ENCODE measurements around the gene AGAP2.

DNA sequence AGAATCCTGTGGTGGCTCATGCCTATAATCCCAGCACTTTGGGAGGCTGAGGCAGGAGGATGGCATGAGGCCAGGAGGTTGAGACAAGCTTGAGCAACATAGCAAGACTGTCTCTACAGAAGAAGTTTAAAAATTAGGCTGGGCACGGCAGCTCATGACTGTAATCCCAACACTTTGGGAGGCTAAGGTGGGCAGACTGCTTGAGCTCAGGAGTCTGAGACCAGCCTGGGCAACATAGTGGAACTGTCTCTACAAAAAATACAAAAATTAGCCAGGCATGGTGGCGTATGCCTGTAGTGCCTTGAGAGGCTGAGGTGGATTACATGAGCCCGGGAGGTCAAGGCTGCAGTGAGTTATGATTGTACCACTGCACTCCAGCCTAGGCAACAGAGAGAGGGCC is 29.3 kb upstream of the AGAP2 start:
- no peak for TF ChIP-seq POLR2A (IDR thresholded peaks at IDR 0.05; ENCODE audit: control extremely low read depth in 1 of 2, low read depth in 2 of 2, low read length in 2 of 2)
- TF ChIP-seq ZNF274 (IDR thresholded peaks at IDR 0.05; ENCODE audit: borderline replicate concordance, extremely low read depth, low read length), result no peak
- TF ChIP-seq EGR1 (IDR thresholded peaks at IDR 0.05; ENCODE audit: borderline replicate concordance, low read depth, low read length), result no peak
- TF ChIP-seq, protein P1, sequence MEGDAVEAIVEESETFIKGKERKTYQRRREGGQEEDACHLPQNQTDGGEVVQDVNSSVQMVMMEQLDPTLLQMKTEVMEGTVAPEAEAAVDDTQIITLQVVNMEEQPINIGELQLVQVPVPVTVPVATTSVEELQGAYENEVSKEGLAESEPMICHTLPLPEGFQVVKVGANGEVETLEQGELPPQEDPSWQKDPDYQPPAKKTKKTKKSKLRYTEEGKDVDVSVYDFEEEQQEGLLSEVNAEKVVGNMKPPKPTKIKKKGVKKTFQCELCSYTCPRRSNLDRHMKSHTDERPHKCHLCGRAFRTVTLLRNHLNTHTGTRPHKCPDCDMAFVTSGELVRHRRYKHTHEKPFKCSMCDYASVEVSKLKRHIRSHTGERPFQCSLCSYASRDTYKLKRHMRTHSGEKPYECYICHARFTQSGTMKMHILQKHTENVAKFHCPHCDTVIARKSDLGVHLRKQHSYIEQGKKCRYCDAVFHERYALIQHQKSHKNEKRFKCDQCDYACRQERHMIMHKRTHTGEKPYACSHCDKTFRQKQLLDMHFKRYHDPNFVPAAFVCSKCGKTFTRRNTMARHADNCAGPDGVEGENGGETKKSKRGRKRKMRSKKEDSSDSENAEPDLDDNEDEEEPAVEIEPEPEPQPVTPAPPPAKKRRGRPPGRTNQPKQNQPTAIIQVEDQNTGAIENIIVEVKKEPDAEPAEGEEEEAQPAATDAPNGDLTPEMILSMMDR (IDR thresholded peaks at IDR 0.05; ENCODE audit: control extremely low read depth in 1 of 3, insufficient read depth in 1 of 3, low read depth in 1 of 3, low read length in 3 of 3), result no peak
- TF ChIP-seq YY1 (IDR thresholded peaks at IDR 0.05; ENCODE audit: low read depth, low read length), result no peak
- no peak for TF ChIP-seq EZH2 (IDR thresholded peaks at IDR 0.05; ENCODE audit: low read depth, low read length, severe bottlenecking)
- TF ChIP-seq SP1 (IDR thresholded peaks at IDR 0.05; ENCODE audit: low read depth, low read length), result no peak
- no peak for TF ChIP-seq EP300 (IDR thresholded peaks at IDR 0.05; ENCODE audit: borderline replicate concordance in 1 of 2, low read depth in 2 of 2, low read length in 2 of 2)
